ENCODE data around the gene ADAMTS10. TPM values are rescaled to one million over a fixed set of nuclear protein-coding genes. Genes with fewer than 3 reads are reported as not detected.

Gene ADAMTS10
- total and polyA plus RNA-seq, 2 of the 13 experiments (the other 11 are each of a cell fraction or from before 2014, with no cell fraction given) = 0.49 to 1.7 TPM

- TF ChIP-seq, protein P1, sequence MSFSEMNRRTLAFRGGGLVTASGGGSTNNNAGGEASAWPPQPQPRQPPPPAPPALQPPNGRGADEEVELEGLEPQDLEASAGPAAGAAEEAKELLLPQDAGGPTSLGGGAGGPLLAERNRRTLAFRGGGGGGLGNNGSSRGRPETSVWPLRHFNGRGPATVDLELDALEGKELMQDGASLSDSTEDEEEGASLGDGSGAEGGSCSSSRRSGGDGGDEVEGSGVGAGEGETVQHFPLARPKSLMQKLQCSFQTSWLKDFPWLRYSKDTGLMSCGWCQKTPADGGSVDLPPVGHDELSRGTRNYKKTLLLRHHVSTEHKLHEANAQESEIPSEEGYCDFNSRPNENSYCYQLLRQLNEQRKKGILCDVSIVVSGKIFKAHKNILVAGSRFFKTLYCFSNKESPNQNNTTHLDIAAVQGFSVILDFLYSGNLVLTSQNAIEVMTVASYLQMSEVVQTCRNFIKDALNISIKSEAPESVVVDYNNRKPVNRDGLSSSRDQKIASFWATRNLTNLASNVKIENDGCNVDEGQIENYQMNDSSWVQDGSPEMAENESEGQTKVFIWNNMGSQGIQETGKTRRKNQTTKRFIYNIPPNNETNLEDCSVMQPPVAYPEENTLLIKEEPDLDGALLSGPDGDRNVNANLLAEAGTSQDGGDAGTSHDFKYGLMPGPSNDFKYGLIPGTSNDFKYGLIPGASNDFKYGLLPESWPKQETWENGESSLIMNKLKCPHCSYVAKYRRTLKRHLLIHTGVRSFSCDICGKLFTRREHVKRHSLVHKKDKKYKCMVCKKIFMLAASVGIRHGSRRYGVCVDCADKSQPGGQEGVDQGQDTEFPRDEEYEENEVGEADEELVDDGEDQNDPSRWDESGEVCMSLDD (CRISPR knock-in tag; IDR thresholded peaks at IDR 0.05; ENCODE audit: borderline replicate concordance) = peak; percentile 63; the same call in 1 of the 2 replicates
- TF ChIP-seq DR1 (CRISPR knock-in tag; IDR thresholded peaks at IDR 0.05) = no peak
- no peak for TF ChIP-seq ZNF260 (CRISPR knock-in tag; IDR thresholded peaks at IDR 0.05; ENCODE audit: borderline replicate concordance, low read depth)
- TF ChIP-seq MLX (CRISPR knock-in tag; IDR thresholded peaks at IDR 0.05) = peak; percentile 40; the same call in 1 of the 2 replicates
- peak; percentile 32; the same call in 1 of the 2 replicates for TF ChIP-seq CEBPG (CRISPR knock-in tag; IDR thresholded peaks at IDR 0.05)
- TF ChIP-seq, protein P2, sequence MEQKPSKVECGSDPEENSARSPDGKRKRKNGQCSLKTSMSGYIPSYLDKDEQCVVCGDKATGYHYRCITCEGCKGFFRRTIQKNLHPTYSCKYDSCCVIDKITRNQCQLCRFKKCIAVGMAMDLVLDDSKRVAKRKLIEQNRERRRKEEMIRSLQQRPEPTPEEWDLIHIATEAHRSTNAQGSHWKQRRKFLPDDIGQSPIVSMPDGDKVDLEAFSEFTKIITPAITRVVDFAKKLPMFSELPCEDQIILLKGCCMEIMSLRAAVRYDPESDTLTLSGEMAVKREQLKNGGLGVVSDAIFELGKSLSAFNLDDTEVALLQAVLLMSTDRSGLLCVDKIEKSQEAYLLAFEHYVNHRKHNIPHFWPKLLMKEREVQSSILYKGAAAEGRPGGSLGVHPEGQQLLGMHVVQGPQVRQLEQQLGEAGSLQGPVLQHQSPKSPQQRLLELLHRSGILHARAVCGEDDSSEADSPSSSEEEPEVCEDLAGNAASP (CRISPR knock-in tag; IDR thresholded peaks at IDR 0.05; ENCODE audit: borderline replicate concordance) = peak; percentile 75; the same call in 1 of the 2 replicates
- peak; percentile 94 for TF ChIP-seq ZMYM3 (CRISPR knock-in tag; IDR thresholded peaks at IDR 0.05)
- peak; percentile 70 for TF ChIP-seq DPF2 (CRISPR knock-in tag; IDR thresholded peaks at IDR 0.05; ENCODE audit: borderline replicate concordance, low read depth)
- TF ChIP-seq BRCA1 (CRISPR knock-in tag; IDR thresholded peaks at IDR 0.05) = no peak
- TF ChIP-seq GLMP (CRISPR knock-in tag; IDR thresholded peaks at IDR 0.05; ENCODE audit: borderline replicate concordance) = no peak
- TF ChIP-seq ZNF574 (CRISPR knock-in tag; IDR thresholded peaks at IDR 0.05) = peak; percentile 59
- TF ChIP-seq ZNF891 (CRISPR knock-in tag; IDR thresholded peaks at IDR 0.05) = no peak
- peak; percentile 84 for TF ChIP-seq ATF2 (CRISPR knock-in tag; IDR thresholded peaks at IDR 0.05)
- TF ChIP-seq ZNF34 (CRISPR knock-in tag; IDR thresholded peaks at IDR 0.05; ENCODE audit: borderline replicate concordance) = no peak
- TF ChIP-seq, protein P3, sequence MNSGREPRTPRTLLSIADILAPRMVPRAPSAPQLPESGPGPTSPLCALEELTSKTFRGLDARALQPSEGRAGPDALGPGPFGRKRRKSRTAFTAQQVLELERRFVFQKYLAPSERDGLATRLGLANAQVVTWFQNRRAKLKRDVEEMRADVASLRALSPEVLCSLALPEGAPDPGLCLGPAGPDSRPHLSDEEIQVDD (CRISPR knock-in tag; IDR thresholded peaks at IDR 0.05; ENCODE audit: borderline replicate concordance) = no peak
- no peak for TF ChIP-seq ONECUT2 (CRISPR knock-in tag; IDR thresholded peaks at IDR 0.05)
- no peak for TF ChIP-seq RAD21 (CRISPR knock-in tag; IDR thresholded peaks at IDR 0.05)
Observed at GRCh38 chr19:8631425-8631819, 20.9 kb upstream of the ADAMTS10 start (continued).

Data from HepG2 (cell line).